Fibroblast of peridontal ligament (primary cell): ENCODE results near the gene AP1M1.
A peak's percentile ranks its signal among the peaks of the same experiment; 100 is the strongest.
"Not testable (repeated sequence)": the region's sequence is repeated elsewhere in the genome, so short reads cannot be mapped to it uniquely, and the experiment has no call there.

Source experiments
- DNase-seq: peaks from one replicate; pipeline ENCODE4 v3.0.0-alpha.2; 2010; ENCODE audit errors: extremely low read depth

The AP1M1 gene

GRCh38 chr19:16197622-16198369 lies at the start of gene AP1M1:
Gene AP1M1, plus strand, starts transcription at chr19:16197911. Its CDS starts 116 bp downstream, at chr19:16198027.
- peak; percentile 97 for DNase-seq

GRCh38 chr19:16148443-16149229 lies 49.1 kb upstream of the AP1M1 start:
- DNase-seq = no peak

GRCh38 chr19:16153582-16154336 lies 44.0 kb upstream of the AP1M1 start:
- DNase-seq = no peak

GRCh38 chr19:16154557-16154956 lies 43.2 kb upstream of the AP1M1 start:
- DNase-seq = no peak

- DNase-seq = no peak
These were observed 42.6 kb upstream of the AP1M1 start for GRCh38 chr19:16155128-16155527.

- DNase-seq = no peak
These were observed 40.8 kb upstream of the AP1M1 start for GRCh38 chr19:16156904-16157303.

GRCh38 chr19:16157601-16158000 lies 40.1 kb upstream of the AP1M1 start:
- no peak for DNase-seq

- no peak for DNase-seq
These were observed 38.1 kb upstream of the AP1M1 start for GRCh38 chr19:16159655-16160054.

GRCh38 chr19:16160445-16160942 lies 37.2 kb upstream of the AP1M1 start:
- DNase-seq = no peak

GRCh38 chr19:16160943-16161560 lies 36.7 kb upstream of the AP1M1 start:
- DNase-seq = peak; percentile 67

GRCh38 chr19:16161840-16162239 lies 35.9 kb upstream of the AP1M1 start:
- peak; percentile 60 for DNase-seq

- no peak for DNase-seq
These were observed 33.4 kb upstream of the AP1M1 start for GRCh38 chr19:16164222-16164890.

GRCh38 chr19:16166417-16166816 lies 31.3 kb upstream of the AP1M1 start:
- no peak for DNase-seq

GRCh38 chr19:16167055-16167454 lies 30.7 kb upstream of the AP1M1 start:
- no peak for DNase-seq

- no peak for DNase-seq
These were observed 29.1 kb upstream of the AP1M1 start for GRCh38 chr19:16168465-16169081.

- no peak for DNase-seq
These were observed 27.6 kb upstream of the AP1M1 start for GRCh38 chr19:16170134-16170533.

- no peak for DNase-seq
These were observed 21.8 kb upstream of the AP1M1 start for GRCh38 chr19:16175954-16176353.

- DNase-seq = not testable (repeated sequence)
These were observed 18.8 kb upstream of the AP1M1 start for GRCh38 chr19:16178866-16179265.

- peak; percentile 92 for DNase-seq
These were observed 17.1 kb upstream of the AP1M1 start for GRCh38 chr19:16180611-16181010.

GRCh38 chr19:16184665-16185122 lies 13.0 kb upstream of the AP1M1 start:
- DNase-seq = no peak
